Testis (tissue), 2 donors: Measurements from ENCODE around the gene TTC19.

Experiments used
- CTCF ChIP-seq, 3 experiments: fragments of 450-650 bp in 2 of 3; fragments of 200-600 bp in 1 of 3; sonication (generic) in 1 of 3; IDR thresholded peaks; one replicate each; pipeline ENCODE4 v1.5.1; 2016 to 2019; ENCODE audit warnings: antibody characterized with exemption in 3 of 3, mild to moderate bottlenecking in 2 of 3, moderate library complexity in 1 of 3
- POLR2A ChIP-seq: fragments of 450-650 bp; IDR thresholded peaks from one replicate; pipeline ENCODE4 v1.6.1; 2017; ENCODE audit warnings: antibody characterized with exemption, mild to moderate bottlenecking, moderate library complexity

- TF ChIP-seq POLR2A (no peak), CTCF (IDR thresholded peaks at IDR 0.05) (no peak)
These were observed 51.2 kb downstream of the TTC19 start for GRCh38 chr17:16050844-16051243.
